OCI-LY1 (cell line): ENCODE data around the gene RPL38.

Experiments
- H2AFZ ChIP-seq: fragments of 200-600 bp; sonication (generic), shearing (Covaris generic); 2 replicates; pipeline ENCODE4 v1.6.0; 2014; ENCODE audit warnings: antibody characterized with exemption, mild to moderate bottlenecking, low read length
- H3F3A ChIP-seq: fragments of 200-600 bp; sonication (generic), shearing (Covaris generic); 2 replicates; pipeline ENCODE4 v1.6.0; 2014; ENCODE audit warnings: mild to moderate bottlenecking, antibody characterized with exemption, low read length, moderate library complexity; ENCODE audit not compliant: insufficient read depth
- H3K27ac ChIP-seq: fragments of 200-600 bp; sonication (generic); 2 replicates; pipeline ENCODE4 v1.5.1; 2014; ENCODE audit warnings: low read length, mixed run types, mild to moderate bottlenecking, low read depth; ENCODE audit not compliant: poor library complexity, severe bottlenecking
- H3K27me3 ChIP-seq: fragments of 200-600 bp; sonication (generic); 2 replicates; pipeline ENCODE4 v1.6.0; 2014; ENCODE audit warnings: antibody characterized with exemption, mild to moderate bottlenecking, low read length, moderate library complexity; ENCODE audit not compliant: insufficient read depth
- H3K36me3 ChIP-seq: fragments of 200-600 bp; sonication (generic); 2 replicates; pipeline ENCODE4 v1.6.1; 2014; ENCODE audit warnings: mild to moderate bottlenecking, antibody characterized with exemption, low read length, moderate library complexity, mixed read lengths; ENCODE audit not compliant: insufficient read depth
- H3K4me1 ChIP-seq: fragments of 200-600 bp; sonication (generic); 2 replicates; pipeline ENCODE4 v1.5.1; 2014; ENCODE audit warnings: mild to moderate bottlenecking, low read length, moderate library complexity; ENCODE audit not compliant: insufficient read depth, severe bottlenecking
- H3K4me2 ChIP-seq: fragments of 200-600 bp; sonication (generic), shearing (Covaris generic); 2 replicates; pipeline ENCODE4 v1.6.1; 2014; ENCODE audit warnings: low read length
- H3K4me3 ChIP-seq: fragments of 200-600 bp; sonication (generic); 2 replicates; pipeline ENCODE4 v1.5.1; 2014; ENCODE audit warnings: low read length, low read depth, mild to moderate bottlenecking, mixed read lengths; ENCODE audit not compliant: poor library complexity, severe bottlenecking
- H3K79me2 ChIP-seq: fragments of 200-600 bp; shearing (Covaris generic); 2 replicates; pipeline ENCODE4 v1.6.1; 2016; ENCODE audit warnings: mixed run types, low read length, mixed read lengths; ENCODE audit not compliant: insufficient read depth
- H3K9ac ChIP-seq: fragments of 200-600 bp; sonication (generic), shearing (Covaris generic); 2 replicates; pipeline ENCODE4 v1.6.1; 2014; ENCODE audit warnings: mild to moderate bottlenecking, low read length, mixed read lengths
- H3K9me2 ChIP-seq: fragments of 200-600 bp; sonication (generic), shearing (Covaris generic); 2 replicates; pipeline ENCODE4 v1.6.1; 2014; ENCODE audit warnings: low read depth, mild to moderate bottlenecking, low read length, mixed read lengths
- H3K9me3 ChIP-seq: fragments of 200-600 bp; shearing (Covaris generic); 2 replicates; pipeline ENCODE4 v1.6.1; 2014; ENCODE audit warnings: low read length, mixed read lengths
- H4K20me1 ChIP-seq: fragments of 200-600 bp; sonication (generic), shearing (Covaris generic); 2 replicates; pipeline ENCODE4 v1.6.0; 2016; ENCODE audit warnings: mild to moderate bottlenecking, low read length; ENCODE audit not compliant: insufficient read depth
- EZH2 ChIP-seq: fragments of 200-600 bp; sonication (generic), shearing (Covaris generic); IDR thresholded peaks from 2 replicates; pipeline ENCODE4 v1.8.0; 2017; ENCODE audit warnings: borderline replicate concordance, mixed run types, mild to moderate bottlenecking, antibody characterized with exemption, low read length, moderate library complexity, mixed read lengths
- TF ChIP-seq, protein P1 (sequence below): fragments of 200-600 bp; sonication (generic), shearing (Covaris generic); IDR thresholded peaks from 2 replicates; pipeline ENCODE4 v1.5.1; 2017; ENCODE audit warnings: mild to moderate bottlenecking, antibody characterized with exemption, low read length, moderate library complexity, mixed read lengths

RPL38 gene

DNA sequence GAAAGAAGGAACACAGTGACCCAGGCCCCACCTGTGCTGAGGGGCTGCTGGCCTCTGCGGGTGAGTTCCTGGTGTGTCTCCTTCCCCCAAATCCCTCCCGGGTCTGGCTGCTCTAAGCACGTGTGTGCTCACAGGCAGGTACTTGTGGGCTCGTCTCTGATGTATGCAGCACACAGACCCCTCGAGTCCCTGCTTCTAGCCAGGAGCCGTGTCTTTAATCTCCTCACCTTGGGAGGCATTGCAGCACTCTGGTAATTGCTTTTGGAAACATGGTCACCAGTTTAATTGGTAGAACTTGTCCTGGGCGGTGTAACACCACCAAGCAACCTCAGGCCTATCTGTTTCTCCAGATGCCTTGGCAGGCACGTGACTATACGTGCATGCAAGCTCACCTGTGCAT is 8.8 kb upstream of the RPL38 start:
- no peak overlapping the region for H3K9ac ChIP-seq
- H3K36me3 ChIP-seq: no peaks in the 10 kb centered on the region
- H3K27me3 ChIP-seq: no peaks in the 10 kb centered on the region; the same call in 1 of the 2 replicates
- H2AFZ ChIP-seq: no peak overlapping the region
- H3K27ac ChIP-seq: no peak overlapping the region
- H3K4me3 ChIP-seq: no peak overlapping the region
- H3K9me3 ChIP-seq: no peaks in the 10 kb centered on the region
- H3F3A ChIP-seq: no peaks in the 10 kb centered on the region
- H3K9me2 ChIP-seq: no peaks in the 10 kb centered on the region
- no peaks in the 10 kb centered on the region for H3K4me1 ChIP-seq
- no peaks in the 10 kb centered on the region for H3K79me2 ChIP-seq
- no peak overlapping the region for H3K4me2 ChIP-seq
- no peaks in the 10 kb centered on the region for H4K20me1 ChIP-seq
- TF ChIP-seq EZH2: no peak
- TF ChIP-seq, protein P1, sequence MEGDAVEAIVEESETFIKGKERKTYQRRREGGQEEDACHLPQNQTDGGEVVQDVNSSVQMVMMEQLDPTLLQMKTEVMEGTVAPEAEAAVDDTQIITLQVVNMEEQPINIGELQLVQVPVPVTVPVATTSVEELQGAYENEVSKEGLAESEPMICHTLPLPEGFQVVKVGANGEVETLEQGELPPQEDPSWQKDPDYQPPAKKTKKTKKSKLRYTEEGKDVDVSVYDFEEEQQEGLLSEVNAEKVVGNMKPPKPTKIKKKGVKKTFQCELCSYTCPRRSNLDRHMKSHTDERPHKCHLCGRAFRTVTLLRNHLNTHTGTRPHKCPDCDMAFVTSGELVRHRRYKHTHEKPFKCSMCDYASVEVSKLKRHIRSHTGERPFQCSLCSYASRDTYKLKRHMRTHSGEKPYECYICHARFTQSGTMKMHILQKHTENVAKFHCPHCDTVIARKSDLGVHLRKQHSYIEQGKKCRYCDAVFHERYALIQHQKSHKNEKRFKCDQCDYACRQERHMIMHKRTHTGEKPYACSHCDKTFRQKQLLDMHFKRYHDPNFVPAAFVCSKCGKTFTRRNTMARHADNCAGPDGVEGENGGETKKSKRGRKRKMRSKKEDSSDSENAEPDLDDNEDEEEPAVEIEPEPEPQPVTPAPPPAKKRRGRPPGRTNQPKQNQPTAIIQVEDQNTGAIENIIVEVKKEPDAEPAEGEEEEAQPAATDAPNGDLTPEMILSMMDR: no peak

DNA sequence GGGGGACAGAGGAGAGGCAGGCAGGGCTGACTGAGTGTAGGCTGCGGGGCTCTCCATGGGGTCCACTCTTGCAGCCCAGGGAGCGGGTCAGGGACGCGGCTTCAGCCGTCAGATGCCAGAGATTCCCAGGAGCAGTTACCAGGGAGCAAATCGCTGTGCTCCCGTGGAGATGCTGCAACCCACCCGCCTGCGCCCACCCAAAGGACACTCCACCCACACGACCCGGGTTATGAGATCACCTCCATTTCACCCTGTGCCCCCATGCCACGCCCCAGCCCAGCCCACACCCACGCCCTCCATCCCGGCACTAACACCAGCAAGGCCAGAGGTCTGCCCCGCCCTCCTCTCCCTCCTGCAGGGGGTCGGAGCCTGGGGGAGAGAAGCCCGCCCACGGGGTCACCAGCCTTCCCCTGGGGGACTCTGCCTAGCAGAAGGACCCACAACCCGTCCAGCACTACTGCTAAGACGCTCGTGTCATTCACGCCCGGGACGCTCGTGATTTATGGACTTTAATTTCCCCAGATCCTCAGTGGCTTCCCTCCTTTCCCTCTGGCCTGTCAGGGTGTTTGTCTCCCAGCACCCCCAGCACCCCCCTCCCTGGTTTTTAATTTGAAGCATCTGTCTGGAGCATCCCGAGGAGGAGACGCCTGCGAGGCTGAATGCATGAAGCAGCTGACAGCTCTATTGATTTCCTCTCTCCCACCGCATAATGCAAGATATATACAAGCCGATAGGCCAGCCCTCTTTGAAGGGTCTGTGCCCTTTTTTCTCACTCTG is 6.7 kb upstream of the RPL38 start:
- no peaks in the 10 kb centered on the region for H3F3A ChIP-seq
- H3K4me3 ChIP-seq: no peak overlapping the region
- no peak overlapping the region for H2AFZ ChIP-seq
- H3K27ac ChIP-seq: no peak overlapping the region
- H3K27me3 ChIP-seq: no peaks in the 10 kb centered on the region; the same call in 1 of the 2 replicates
- H3K9ac ChIP-seq: no peak overlapping the region
- no peaks in the 10 kb centered on the region for H3K36me3 ChIP-seq
- H3K4me2 ChIP-seq: no peak overlapping the region
- H4K20me1 ChIP-seq: no peaks in the 10 kb centered on the region
- H3K4me1 ChIP-seq: no peaks in the 10 kb centered on the region
- no peaks in the 10 kb centered on the region for H3K79me2 ChIP-seq
- no peaks in the 10 kb centered on the region for H3K9me2 ChIP-seq
- H3K9me3 ChIP-seq: no peaks in the 10 kb centered on the region
- TF ChIP-seq, protein P1: no peak
- TF ChIP-seq EZH2: no peak

DNA sequence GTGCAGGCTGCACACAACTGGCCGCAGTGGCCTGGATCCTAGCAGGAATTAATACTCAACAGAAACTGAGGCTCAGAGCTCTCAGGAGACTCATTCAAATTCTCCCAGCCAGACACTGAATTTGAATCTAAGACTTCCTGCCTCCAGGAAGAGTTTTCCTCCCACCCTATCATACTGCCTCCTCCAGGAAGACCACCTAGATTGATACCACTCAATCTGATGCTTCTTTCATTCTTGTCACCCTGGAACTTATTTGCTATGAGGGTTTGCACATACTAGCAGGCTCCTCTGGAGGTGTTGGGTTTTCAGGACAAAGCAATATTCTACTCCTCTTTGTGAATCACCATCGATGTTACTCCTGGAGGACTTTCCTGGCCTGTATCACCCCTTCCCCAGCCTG is 5.7 kb upstream of the RPL38 start:
- Histone ChIP-seq H3F3A (no peaks in the 10 kb centered on the region), H3K27me3 (no peaks in the 10 kb centered on the region; the same call in 1 of the 2 replicates)

More for the DNA sequence above, 5.7 kb upstream of the RPL38 start:
- Histone ChIP-seq H3K9me2 (no peaks in the 10 kb centered on the region), H2AFZ (no peak overlapping the region), H3K4me2 (no peak overlapping the region), H3K79me2 (no peaks in the 10 kb centered on the region), H4K20me1 (no peaks in the 10 kb centered on the region), H3K27ac (no peak overlapping the region), H3K4me1 (no peaks in the 10 kb centered on the region), H3K9ac (no peak overlapping the region), H3K4me3 (no peak overlapping the region), H3K36me3 (no peaks in the 10 kb centered on the region), H3K9me3 (no peaks in the 10 kb centered on the region)
- no peak for TF ChIP-seq EZH2
- TF ChIP-seq, protein P1: no peak
